GM12873 (cell line): Measurements from ENCODE around the gene PCSK7.

Experiments
- CTCF ChIP-seq: IDR thresholded peaks from 2 replicates; pipeline ENCODE4 v1.5.1; 2012; ENCODE audit warnings: low read depth, mild to moderate bottlenecking, moderate library complexity, low read length, control low read depth; ENCODE audit not compliant: insufficient read depth; ENCODE audit errors: missing control alignments

Gene PCSK7

GRCh38 chr11:117170210-117170609 lies 61.7 kb downstream of the PCSK7 start:
- TF ChIP-seq CTCF: no peak

- TF ChIP-seq CTCF: no peak
Measured at GRCh38 chr11:117169736-117170135, 62.1 kb downstream of the PCSK7 start.

GRCh38 chr11:117166491-117166890 lies 65.4 kb downstream of the PCSK7 start:
- no peak for TF ChIP-seq CTCF

GRCh38 chr11:117160826-117161225 lies 71.0 kb downstream of the PCSK7 start:
- no peak for TF ChIP-seq CTCF

GRCh38 chr11:117159892-117160291 lies 72.0 kb downstream of the PCSK7 start:
- TF ChIP-seq CTCF: no peak

GRCh38 chr11:117157507-117157906 lies 74.4 kb downstream of the PCSK7 start:
- TF ChIP-seq CTCF: no peak

- no peak for TF ChIP-seq CTCF
Measured at GRCh38 chr11:117154468-117154867, 77.4 kb downstream of the PCSK7 start.
